ENCODE measurements around the gene DIPK1A.

The DIPK1A gene

DNA sequence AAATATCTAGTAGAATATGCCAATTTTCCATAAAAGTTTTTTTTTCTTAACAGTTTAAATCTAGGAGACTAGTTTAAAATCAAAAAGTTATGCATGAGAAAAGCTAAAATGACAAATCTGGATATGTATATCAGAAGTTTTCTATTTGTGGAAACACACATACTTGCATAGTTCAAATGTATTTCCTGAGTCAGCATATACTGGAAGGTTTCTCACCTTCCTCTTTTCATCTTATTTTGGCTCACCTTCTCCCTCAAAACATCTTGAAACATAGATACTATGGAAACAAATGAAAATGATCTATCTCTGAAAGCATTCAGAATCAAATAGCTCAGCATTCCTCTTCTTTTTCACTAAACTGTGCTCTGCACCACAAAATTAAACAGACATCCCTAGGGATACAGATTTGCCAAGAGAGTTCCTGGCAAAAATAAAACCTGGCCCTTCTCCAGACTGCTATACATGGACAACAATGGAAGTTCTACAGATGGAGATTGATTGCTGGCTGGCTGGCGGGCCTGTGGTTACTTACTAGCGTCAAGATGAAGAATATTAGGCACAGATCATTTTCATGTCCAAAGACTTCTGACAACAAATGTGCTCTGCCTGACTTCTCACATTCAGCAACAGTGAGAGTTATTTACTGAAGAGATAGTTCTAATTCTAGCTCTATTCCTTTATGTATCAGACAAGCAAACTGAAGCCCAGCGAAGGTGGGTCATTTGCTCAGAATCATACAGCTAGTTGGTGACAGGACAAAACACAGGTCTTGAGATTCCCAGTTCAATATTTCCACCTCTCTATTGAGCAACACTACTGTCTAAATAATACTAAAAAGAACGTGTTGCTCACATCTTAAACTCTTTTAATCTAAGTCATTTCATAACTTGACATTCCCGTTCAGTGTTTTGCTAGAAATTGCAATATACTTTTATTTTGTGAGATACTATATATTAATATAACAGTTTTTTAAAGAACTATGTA is 26.6 kb downstream of the DIPK1A start (continued):
- TF ChIP-seq, protein P1, sequence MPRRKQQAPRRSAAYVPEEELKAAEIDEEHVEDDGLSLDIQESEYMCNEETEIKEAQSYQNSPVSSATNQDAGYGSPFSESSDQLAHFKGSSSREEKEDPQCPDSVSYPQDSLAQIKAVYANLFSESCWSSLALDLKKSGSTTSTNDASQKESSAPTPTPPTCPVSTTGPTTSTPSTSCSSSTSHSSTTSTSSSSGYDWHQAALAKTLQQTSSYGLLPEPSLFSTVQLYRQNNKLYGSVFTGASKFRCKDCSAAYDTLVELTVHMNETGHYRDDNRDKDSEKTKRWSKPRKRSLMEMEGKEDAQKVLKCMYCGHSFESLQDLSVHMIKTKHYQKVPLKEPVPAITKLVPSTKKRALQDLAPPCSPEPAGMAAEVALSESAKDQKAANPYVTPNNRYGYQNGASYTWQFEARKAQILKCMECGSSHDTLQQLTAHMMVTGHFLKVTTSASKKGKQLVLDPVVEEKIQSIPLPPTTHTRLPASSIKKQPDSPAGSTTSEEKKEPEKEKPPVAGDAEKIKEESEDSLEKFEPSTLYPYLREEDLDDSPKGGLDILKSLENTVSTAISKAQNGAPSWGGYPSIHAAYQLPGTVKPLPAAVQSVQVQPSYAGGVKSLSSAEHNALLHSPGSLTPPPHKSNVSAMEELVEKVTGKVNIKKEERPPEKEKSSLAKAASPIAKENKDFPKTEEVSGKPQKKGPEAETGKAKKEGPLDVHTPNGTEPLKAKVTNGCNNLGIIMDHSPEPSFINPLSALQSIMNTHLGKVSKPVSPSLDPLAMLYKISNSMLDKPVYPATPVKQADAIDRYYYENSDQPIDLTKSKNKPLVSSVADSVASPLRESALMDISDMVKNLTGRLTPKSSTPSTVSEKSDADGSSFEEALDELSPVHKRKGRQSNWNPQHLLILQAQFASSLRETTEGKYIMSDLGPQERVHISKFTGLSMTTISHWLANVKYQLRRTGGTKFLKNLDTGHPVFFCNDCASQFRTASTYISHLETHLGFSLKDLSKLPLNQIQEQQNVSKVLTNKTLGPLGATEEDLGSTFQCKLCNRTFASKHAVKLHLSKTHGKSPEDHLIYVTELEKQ (tag by site-specific recombination; IDR thresholded peaks at IDR 0.05; ENCODE audit: borderline replicate concordance): 0 out of 2 replicates have a peak, but pooled peaks have one; percentile 36
- TF ChIP-seq, protein P2, sequence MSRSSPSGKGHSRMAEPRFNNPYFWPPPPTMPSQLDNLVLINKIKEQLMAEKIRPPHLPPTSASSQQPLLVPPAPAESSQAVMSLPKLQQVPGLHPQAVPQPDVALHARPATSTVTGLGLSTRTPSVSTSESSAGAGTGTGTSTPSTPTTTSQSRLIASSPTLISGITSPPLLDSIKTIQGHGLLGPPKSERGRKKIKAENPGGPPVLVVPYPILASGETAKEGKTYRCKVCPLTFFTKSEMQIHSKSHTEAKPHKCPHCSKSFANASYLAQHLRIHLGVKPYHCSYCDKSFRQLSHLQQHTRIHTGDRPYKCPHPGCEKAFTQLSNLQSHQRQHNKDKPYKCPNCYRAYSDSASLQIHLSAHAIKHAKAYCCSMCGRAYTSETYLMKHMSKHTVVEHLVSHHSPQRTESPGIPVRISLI (tag by site-specific recombination; IDR thresholded peaks at IDR 0.05): no peak
- TF ChIP-seq ZNF423 (tag by site-specific recombination; IDR thresholded peaks at IDR 0.05): no peak
- TF ChIP-seq ZNF19 (tag by site-specific recombination; IDR thresholded peaks at IDR 0.05; ENCODE audit: low read depth): no peak
- TF ChIP-seq ZNF629 (tag by site-specific recombination; IDR thresholded peaks at IDR 0.05): peak; percentile 72
- TF ChIP-seq GLI4 (tag by site-specific recombination; IDR thresholded peaks at IDR 0.05): no peak
- no peak for TF ChIP-seq SP3 (tag by site-specific recombination; IDR thresholded peaks at IDR 0.05)
- no peak for TF ChIP-seq ZNF433 (tag by site-specific recombination; IDR thresholded peaks at IDR 0.05; ENCODE audit: low read depth)
- TF ChIP-seq ZNF10 (tag by site-specific recombination; IDR thresholded peaks at IDR 0.05): 0 out of 2 replicates have a peak, but pooled peaks have one; percentile 10
- TF ChIP-seq, protein P3, sequence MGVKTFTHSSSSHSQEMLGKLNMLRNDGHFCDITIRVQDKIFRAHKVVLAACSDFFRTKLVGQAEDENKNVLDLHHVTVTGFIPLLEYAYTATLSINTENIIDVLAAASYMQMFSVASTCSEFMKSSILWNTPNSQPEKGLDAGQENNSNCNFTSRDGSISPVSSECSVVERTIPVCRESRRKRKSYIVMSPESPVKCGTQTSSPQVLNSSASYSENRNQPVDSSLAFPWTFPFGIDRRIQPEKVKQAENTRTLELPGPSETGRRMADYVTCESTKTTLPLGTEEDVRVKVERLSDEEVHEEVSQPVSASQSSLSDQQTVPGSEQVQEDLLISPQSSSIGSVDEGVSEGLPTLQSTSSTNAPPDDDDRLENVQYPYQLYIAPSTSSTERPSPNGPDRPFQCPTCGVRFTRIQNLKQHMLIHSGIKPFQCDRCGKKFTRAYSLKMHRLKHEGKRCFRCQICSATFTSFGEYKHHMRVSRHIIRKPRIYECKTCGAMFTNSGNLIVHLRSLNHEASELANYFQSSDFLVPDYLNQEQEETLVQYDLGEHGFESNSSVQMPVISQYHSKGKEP (tag by site-specific recombination; IDR thresholded peaks at IDR 0.05): peak; percentile 53; the same call in 1 of the 2 replicates
- TF ChIP-seq ZFP69B (tag by site-specific recombination; IDR thresholded peaks at IDR 0.05): no peak
- no peak for TF ChIP-seq KLF9 (tag by site-specific recombination; IDR thresholded peaks at IDR 0.05; ENCODE audit: low read depth)
- TF ChIP-seq ZNF341 (tag by site-specific recombination; IDR thresholded peaks at IDR 0.05; ENCODE audit: low read depth): no peak
- no peak for TF ChIP-seq ZNF501 (tag by site-specific recombination; IDR thresholded peaks at IDR 0.05)
- TF ChIP-seq ZSCAN23 (tag by site-specific recombination; IDR thresholded peaks at IDR 0.05): no peak
- TF ChIP-seq, protein P4, sequence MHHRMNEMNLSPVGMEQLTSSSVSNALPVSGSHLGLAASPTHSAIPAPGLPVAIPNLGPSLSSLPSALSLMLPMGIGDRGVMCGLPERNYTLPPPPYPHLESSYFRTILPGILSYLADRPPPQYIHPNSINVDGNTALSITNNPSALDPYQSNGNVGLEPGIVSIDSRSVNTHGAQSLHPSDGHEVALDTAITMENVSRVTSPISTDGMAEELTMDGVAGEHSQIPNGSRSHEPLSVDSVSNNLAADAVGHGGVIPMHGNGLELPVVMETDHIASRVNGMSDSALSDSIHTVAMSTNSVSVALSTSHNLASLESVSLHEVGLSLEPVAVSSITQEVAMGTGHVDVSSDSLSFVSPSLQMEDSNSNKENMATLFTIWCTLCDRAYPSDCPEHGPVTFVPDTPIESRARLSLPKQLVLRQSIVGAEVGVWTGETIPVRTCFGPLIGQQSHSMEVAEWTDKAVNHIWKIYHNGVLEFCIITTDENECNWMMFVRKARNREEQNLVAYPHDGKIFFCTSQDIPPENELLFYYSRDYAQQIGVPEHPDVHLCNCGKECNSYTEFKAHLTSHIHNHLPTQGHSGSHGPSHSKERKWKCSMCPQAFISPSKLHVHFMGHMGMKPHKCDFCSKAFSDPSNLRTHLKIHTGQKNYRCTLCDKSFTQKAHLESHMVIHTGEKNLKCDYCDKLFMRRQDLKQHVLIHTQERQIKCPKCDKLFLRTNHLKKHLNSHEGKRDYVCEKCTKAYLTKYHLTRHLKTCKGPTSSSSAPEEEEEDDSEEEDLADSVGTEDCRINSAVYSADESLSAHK (tag by site-specific recombination; IDR thresholded peaks at IDR 0.05): 0 out of 2 replicates have a peak, but pooled peaks have one; percentile 23
- no peak for TF ChIP-seq ZNF37A (tag by site-specific recombination; IDR thresholded peaks at IDR 0.05)
- TF ChIP-seq ZNF112 (tag by site-specific recombination; IDR thresholded peaks at IDR 0.05): no peak
- TF ChIP-seq GLI2 (tag by site-specific recombination; IDR thresholded peaks at IDR 0.05; ENCODE audit: borderline replicate concordance, low read depth): no peak
- TF ChIP-seq ZNF132 (tag by site-specific recombination; IDR thresholded peaks at IDR 0.05; ENCODE audit: borderline replicate concordance): no peak
- TF ChIP-seq, protein P5, sequence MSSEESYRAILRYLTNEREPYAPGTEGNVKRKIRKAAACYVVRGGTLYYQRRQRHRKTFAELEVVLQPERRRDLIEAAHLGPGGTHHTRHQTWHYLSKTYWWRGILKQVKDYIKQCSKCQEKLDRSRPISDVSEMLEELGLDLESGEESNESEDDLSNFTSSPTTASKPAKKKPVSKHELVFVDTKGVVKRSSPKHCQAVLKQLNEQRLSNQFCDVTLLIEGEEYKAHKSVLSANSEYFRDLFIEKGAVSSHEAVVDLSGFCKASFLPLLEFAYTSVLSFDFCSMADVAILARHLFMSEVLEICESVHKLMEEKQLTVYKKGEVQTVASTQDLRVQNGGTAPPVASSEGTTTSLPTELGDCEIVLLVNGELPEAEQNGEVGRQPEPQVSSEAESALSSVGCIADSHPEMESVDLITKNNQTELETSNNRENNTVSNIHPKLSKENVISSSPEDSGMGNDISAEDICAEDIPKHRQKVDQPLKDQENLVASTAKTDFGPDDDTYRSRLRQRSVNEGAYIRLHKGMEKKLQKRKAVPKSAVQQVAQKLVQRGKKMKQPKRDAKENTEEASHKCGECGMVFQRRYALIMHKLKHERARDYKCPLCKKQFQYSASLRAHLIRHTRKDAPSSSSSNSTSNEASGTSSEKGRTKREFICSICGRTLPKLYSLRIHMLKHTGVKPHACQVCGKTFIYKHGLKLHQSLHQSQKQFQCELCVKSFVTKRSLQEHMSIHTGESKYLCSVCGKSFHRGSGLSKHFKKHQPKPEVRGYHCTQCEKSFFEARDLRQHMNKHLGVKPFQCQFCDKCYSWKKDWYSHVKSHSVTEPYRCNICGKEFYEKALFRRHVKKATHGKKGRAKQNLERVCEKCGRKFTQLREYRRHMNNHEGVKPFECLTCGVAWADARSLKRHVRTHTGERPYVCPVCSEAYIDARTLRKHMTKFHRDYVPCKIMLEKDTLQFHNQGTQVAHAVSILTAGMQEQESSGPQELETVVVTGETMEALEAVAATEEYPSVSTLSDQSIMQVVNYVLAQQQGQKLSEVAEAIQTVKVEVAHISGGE (tag by site-specific recombination; conservative IDR thresholded peaks at IDR 0.05; ENCODE audit: low read depth): no peak
- no peak for TF ChIP-seq REPIN1 (tag by site-specific recombination; IDR thresholded peaks at IDR 0.05; ENCODE audit: low read depth)
- TF ChIP-seq OVOL3 (tag by site-specific recombination; IDR thresholded peaks at IDR 0.05): no peak
- TF ChIP-seq ZBTB17 (tag by site-specific recombination; IDR thresholded peaks at IDR 0.05): peak; percentile 91
- TF ChIP-seq ZNF529 (tag by site-specific recombination; IDR thresholded peaks at IDR 0.05; ENCODE audit: insufficient replicate concordance): no peak
- TF ChIP-seq ZNF391 (tag by site-specific recombination; IDR thresholded peaks at IDR 0.05; ENCODE audit: borderline replicate concordance, low read depth): peak; percentile 67; the same call in 1 of the 2 replicates

Measured in HEK293 (cell line).